ENCODE data around the gene HOXA7.

- TF ChIP-seq CTCF (IDR thresholded peaks at IDR 0.05), result no peak
- no peak for TF ChIP-seq POLR2A (IDR thresholded peaks at IDR 0.05)
- no peak for TF ChIP-seq EP300 (IDR thresholded peaks at IDR 0.05)
These were observed 36.3 kb upstream of the HOXA7 start for GRCh38 chr7:27192546-27193334.

Data from ovary (tissue), 3 donors.